ENCODE results near the gene C14orf180.
"Not testable (repeated sequence)": the region's sequence is repeated elsewhere in the genome, so short reads cannot be mapped to it uniquely, and the experiment has no call there.

C14orf180 gene

GRCh38 chr14:104579939-104580338 is 375 bp downstream of the C14orf180 start:
- not testable (repeated sequence) for DNase-seq (ENCODE audit: low spot score)

GRCh38 chr14:104580961-104581360 is 1.4 kb downstream of the C14orf180 start:
- DNase-seq (ENCODE audit: low spot score), result no peak

DNA sequence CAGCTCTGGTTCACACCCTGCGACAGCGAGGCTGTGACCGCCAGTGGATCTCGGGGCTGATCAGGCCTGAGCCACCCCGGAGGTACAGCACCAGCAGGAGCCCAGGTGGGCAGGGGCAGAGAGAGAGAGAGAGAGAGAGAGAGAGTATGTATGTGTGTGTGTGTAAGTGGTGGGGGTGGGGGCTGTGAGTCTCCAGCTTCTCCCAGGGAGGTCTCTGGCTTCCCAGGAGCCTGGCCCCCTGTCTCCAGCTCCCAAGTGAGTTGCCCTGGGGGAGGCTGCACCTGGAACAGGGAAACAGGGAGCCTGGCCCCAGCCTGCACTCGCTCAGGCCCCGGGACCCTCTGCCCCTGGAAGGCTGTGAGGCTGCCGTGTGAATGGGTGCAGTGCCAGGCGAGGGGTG is 2.0 kb downstream of the C14orf180 start:
- no peak for DNase-seq (ENCODE audit: low spot score)

DNA sequence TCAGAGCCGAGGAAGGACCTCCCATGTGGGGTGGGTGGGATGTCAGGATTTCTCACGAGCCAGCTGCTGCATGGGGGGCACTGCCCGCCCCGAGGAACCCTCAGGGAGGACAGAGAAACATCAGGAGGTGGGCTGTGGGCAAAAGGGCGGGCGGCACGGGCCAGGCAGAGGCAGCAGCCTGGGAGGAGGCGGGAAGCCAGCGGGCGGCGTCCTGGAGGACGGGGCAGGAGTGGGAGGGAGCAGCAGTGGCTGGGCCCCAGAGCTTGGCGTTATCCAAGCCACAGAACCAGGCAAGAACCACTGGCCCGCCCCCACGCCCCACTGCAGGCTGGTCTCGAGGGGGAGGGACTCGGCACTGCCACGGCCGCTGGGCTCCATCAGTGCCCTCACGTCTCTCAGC is 2.4 kb downstream of the C14orf180 start:
- no peak for DNase-seq (ENCODE audit: low spot score)

GRCh38 chr14:104582662-104583061 is 3.1 kb downstream of the C14orf180 start:
- DNase-seq (ENCODE audit: low spot score), result no peak

DNA sequence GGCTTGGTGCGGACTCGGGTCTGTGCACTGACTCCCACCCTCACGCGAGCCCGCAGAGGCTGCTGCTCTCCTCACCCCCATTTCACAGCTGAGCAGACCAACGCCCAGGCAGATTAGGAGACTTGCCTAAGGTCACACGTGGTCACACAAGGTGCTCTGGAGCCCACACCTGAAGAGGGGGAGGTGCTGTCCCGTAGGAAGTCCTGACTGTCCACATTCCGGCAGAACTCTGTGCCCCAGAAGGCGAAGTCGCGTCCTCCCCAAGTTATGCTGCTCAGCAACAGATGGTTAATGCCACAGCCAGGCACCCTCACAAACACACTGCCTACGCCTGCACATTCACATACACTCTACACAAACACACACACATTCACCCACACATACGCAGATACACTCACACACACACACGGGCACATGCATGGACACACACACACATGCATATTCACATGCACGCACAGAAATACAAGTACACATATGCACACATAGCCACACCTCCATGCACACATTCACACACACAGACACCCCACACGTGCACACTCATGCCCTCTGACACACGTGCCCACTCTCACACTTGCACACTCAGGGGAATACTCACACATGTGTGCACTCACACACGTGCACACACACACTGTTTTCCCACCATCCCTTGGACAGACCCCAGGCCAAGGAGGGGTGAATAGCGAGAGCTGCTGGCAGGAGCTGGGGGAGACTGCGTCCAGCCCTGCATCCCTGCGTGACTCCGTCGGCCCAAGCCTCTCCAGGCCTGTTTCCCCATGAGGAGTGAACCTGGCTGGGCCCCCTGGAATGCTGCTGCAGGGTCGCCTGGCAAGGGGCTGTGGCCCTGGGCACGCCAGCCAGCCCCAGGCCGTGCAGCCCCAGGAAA is 4.1 kb downstream of the C14orf180 start:
- DNase-seq (ENCODE audit: low spot score), result no peak

DNA sequence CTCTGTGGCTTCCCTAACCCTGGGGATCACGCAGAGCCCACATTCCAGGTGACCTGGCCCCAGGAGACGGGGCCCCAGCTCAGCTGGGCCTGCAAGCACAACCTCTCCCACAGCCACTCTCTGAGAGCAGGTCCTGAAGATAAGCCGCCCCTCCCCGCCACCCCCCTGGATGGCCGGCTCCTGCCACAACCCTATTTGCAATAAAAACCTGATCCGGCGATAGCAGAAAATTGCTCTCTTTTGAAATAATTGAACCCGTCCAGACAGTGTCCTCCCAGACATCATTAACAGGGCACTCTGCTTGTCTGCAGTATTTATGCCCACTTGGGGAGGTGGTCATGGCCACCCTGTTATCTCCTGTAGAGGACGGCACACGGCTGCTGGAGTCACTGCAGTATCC is 5.0 kb downstream of the C14orf180 start:
- no peak for DNase-seq (ENCODE audit: low spot score)

GRCh38 chr14:104585966-104586697 is 6.6 kb downstream of the C14orf180 start:
- DNase-seq (ENCODE audit: low spot score), result no peak

GRCh38 chr14:104586832-104587620 is 7.5 kb downstream of the C14orf180 start:
- DNase-seq (ENCODE audit: low spot score), result no peak

- no peak for DNase-seq (ENCODE audit: low spot score)
Observed at GRCh38 chr14:104587641-104588040, 8.1 kb downstream of the C14orf180 start.

- no peak for DNase-seq (ENCODE audit: low spot score)
Observed at GRCh38 chr14:104588066-104588857, 8.7 kb downstream of the C14orf180 start.

- DNase-seq (ENCODE audit: low spot score), result no peak
Observed at GRCh38 chr14:104589338-104590195, 10.0 kb downstream of the C14orf180 start.

GRCh38 chr14:104590240-104590965 is 10.8 kb downstream of the C14orf180 start:
- no peak for DNase-seq (ENCODE audit: low spot score)

- DNase-seq (ENCODE audit: low spot score), result no peak
Observed at GRCh38 chr14:104591031-104591430, 11.5 kb downstream of the C14orf180 start.

GRCh38 chr14:104591506-104592291 is 12.1 kb downstream of the C14orf180 start:
- no peak for DNase-seq (ENCODE audit: low spot score)

DNA sequence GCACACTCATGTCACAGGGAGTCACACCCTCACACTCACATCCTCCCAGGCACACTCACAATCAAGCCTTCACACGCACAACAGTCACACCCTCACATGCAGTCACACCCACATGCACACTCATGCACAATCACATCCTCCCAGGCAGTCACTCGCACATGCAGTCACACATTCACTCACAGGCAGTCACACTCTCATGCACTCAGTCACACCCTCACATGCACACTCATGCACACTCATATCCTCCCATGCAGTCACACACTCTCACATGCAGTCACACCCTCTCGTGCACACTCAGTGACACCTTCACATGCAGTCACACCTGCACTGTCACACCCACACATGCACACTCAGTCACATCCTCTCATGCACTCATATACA is 12.7 kb downstream of the C14orf180 start:
- no peak for DNase-seq (ENCODE audit: low spot score)

DNA sequence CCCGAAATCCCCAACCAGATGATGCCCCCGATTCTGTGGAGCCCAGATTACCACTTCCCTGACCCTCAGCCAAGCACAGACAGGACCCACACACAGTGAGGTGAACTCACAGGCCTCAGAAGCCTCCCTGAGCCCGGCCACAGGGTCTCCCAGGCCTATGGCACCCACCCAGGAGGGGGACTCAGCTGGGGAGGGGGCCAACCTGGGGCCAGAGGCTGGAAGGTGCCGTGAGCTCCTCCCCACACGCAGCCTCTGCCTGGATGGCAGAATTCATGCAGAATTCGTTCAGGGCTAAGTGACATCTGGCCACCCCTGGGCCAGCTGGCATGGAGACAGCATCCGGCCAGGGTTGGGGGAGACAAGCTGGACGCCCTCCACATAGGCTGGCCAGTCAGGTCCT is 13.2 kb downstream of the C14orf180 start:
- DNase-seq (ENCODE audit: low spot score), result no peak

- DNase-seq (ENCODE audit: low spot score), result no peak
Observed at GRCh38 chr14:104593241-104593701, 13.7 kb downstream of the C14orf180 start.

DNA sequence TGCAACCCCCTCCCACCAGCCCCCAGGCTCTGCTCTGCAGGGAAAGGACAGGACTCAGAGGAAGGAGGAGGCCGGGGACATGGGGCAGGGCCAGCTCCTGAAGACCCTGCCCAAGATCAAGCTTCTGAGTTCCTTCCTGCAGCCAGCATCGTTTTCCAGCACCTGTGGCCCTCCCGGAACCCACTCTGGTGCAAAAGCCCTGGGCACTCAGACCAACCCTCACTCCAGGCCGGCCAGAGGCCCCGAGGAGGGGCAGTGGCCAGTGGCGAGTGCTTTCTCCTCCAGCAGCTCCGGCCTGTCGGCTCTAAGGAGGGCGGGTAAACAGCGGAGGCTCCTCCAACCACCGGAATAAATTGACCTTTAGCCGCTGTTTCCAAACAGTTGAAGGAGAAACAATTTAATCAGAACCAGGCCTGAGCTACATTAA is 14.2 kb downstream of the C14orf180 start:
- DNase-seq (ENCODE audit: low spot score), result no peak

All from GM03348 (cell line).